Measurements from ENCODE around the gene IQCH. TPM values are rescaled to one million over a fixed set of nuclear protein-coding genes. Genes with fewer than 3 reads are reported as not detected.

Gene IQCH
- polyA plus RNA-seq, 1 of the 3 experiments (the other 2 are of a cell fraction): 0.81 TPM

GRCh38 chr15:67506775-67507747 is 252.5 kb downstream of the IQCH start:
- Histone ChIP-seq H4K20me1 (ENCODE audit: insufficient read depth) (no peaks in the 10 kb centered on the region), H3K4me1 (ENCODE audit: control insufficient read depth in 1 of 2, insufficient read depth in 2 of 2, low read depth in 1 of 2, low read length in 1 of 2) (peaks cover 0 to 15% of the 10 kb centered on the region in 2 experiments; a peak in 1 of 4 replicates), H3F3A (replicated peaks; ENCODE audit: insufficient read depth) (peaks cover 18% of the 10 kb centered on the region), H3K9me3 (no peaks in the 10 kb centered on the region), H3K4me2 (no peak overlapping the region), H3K27me3 (ENCODE audit: insufficient read depth) (no peaks in the 10 kb centered on the region), H3K9me2 (no peaks in the 10 kb centered on the region), H3K36me3 (replicated peaks in 1 of 2; ENCODE audit: control insufficient read depth in 1 of 2, insufficient read depth in 2 of 2, low read length in 1 of 2) (no peaks in the 10 kb centered on the region), H3K9ac (no peak overlapping the region), H2AFZ (ENCODE audit: low read depth) (no peak overlapping the region), H3K79me2 (ENCODE audit: insufficient read depth) (no peaks in the 10 kb centered on the region), H3K4me3 (ENCODE audit: low read depth in 2 of 2, low read length in 1 of 2) (no peak overlapping the region), H3K27ac (ENCODE audit: low read depth in 2 of 2, low read length in 1 of 2) (no peak overlapping the region)
- no peak for DNase-seq
- CTCF ChIA-PET: interaction anchor here (0.7 to 1.2 kb wide), 6 partner anchors 50 to 705 kb away, joined by 3 to 4 read pairs (median 3); no protein-coding TSS in a partner anchor
- TF ChIP-seq GABPA (IDR thresholded peaks at IDR 0.05; ENCODE audit: low read depth) (no peak), TAF1 (IDR thresholded peaks at IDR 0.05; ENCODE audit: borderline replicate concordance, low read depth, low read length) (no peak), EP300 (IDR thresholded peaks at IDR 0.05; ENCODE audit: borderline replicate concordance in 1 of 2, low read depth in 1 of 2, low read length in 1 of 2) (no peak), RCOR1 (IDR thresholded peaks at IDR 0.05; ENCODE audit: low read length) (no peak), ELF1 (IDR thresholded peaks at IDR 0.05) (no peak), TEAD4 (IDR thresholded peaks at IDR 0.05; ENCODE audit: borderline replicate concordance, insufficient read depth) (no peak), RAD21 (IDR thresholded peaks at IDR 0.05; ENCODE audit: low read length) (no peak), RXRA (IDR thresholded peaks at IDR 0.05; ENCODE audit: borderline replicate concordance, low read depth) (no peak), CTCF (IDR thresholded peaks at IDR 0.05) (no peak), MEF2A (IDR thresholded peaks at IDR 0.05; ENCODE audit: borderline replicate concordance, low read depth) (no peak), JUND (IDR thresholded peaks at IDR 0.05) (no peak), USF1 (IDR thresholded peaks at IDR 0.05; ENCODE audit: borderline replicate concordance, low read depth) (no peak), YY1 (IDR thresholded peaks at IDR 0.05; ENCODE audit: low read depth) (no peak), CHD2 (IDR thresholded peaks at IDR 0.05; ENCODE audit: low read length, partially characterized antibody) (no peak), RFX5 (IDR thresholded peaks at IDR 0.05; ENCODE audit: low read length) (no peak), SMC3 (IDR thresholded peaks at IDR 0.05; ENCODE audit: low read depth, low read length) (no peak), SIN3A (IDR thresholded peaks at IDR 0.05; ENCODE audit: borderline replicate concordance, low read depth, low read length) (no peak)
- TF ChIP-seq, protein P1, sequence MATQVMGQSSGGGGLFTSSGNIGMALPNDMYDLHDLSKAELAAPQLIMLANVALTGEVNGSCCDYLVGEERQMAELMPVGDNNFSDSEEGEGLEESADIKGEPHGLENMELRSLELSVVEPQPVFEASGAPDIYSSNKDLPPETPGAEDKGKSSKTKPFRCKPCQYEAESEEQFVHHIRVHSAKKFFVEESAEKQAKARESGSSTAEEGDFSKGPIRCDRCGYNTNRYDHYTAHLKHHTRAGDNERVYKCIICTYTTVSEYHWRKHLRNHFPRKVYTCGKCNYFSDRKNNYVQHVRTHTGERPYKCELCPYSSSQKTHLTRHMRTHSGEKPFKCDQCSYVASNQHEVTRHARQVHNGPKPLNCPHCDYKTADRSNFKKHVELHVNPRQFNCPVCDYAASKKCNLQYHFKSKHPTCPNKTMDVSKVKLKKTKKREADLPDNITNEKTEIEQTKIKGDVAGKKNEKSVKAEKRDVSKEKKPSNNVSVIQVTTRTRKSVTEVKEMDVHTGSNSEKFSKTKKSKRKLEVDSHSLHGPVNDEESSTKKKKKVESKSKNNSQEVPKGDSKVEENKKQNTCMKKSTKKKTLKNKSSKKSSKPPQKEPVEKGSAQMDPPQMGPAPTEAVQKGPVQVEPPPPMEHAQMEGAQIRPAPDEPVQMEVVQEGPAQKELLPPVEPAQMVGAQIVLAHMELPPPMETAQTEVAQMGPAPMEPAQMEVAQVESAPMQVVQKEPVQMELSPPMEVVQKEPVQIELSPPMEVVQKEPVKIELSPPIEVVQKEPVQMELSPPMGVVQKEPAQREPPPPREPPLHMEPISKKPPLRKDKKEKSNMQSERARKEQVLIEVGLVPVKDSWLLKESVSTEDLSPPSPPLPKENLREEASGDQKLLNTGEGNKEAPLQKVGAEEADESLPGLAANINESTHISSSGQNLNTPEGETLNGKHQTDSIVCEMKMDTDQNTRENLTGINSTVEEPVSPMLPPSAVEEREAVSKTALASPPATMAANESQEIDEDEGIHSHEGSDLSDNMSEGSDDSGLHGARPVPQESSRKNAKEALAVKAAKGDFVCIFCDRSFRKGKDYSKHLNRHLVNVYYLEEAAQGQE (IDR thresholded peaks at IDR 0.05; ENCODE audit: low read depth, low read length): no peak
- TF ChIP-seq, protein P2, sequence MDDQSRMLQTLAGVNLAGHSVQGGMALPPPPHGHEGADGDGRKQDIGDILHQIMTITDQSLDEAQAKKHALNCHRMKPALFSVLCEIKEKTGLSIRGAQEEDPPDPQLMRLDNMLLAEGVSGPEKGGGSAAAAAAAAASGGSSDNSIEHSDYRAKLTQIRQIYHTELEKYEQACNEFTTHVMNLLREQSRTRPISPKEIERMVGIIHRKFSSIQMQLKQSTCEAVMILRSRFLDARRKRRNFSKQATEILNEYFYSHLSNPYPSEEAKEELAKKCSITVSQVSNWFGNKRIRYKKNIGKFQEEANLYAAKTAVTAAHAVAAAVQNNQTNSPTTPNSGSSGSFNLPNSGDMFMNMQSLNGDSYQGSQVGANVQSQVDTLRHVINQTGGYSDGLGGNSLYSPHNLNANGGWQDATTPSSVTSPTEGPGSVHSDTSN (IDR thresholded peaks at IDR 0.05): no peak
- POLR2A ChIA-PET: no interaction called here
- WGBS (ENCODE audit: low lambda C conversion rate): 93% methylated on average over 11 of the region's 11 CpGs
